ENCODE results near the gene PHLDA2.

PHLDA2 gene

DNA sequence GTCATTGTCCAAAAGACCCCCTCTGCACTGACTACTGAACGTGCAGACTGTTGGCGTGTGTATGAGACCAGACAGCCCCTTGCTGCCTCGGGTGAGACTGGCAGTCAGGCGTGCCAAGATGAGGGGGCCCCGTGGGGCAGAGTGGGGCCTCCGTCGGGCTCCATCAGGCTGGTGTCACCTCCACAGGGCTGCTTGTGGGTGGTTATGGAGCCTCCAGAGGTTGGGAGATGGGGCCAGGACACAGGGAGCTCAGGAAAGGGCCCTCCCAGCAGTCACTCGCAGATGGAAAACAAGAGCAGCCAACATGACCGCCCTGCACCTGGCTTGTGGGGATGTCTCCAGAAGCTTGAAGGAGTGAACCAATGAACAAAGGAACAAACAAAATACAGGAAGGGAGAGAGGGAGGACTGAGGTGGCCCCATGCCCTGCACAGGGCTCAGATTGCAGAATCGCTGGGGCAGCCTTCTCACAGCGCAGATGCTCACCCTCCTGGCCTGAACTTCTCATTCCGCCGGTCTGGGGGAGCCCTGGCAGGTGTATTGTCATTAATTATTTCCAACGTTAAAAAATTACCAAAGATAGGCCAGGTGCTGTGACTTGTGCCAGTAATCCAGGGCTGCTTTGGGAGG lies 5.5 kb upstream of the PHLDA2 start:
- TF ChIP-seq EZH2phosphoT487 (IDR thresholded peaks at IDR 0.05; ENCODE audit: low read length) (no peak), EZH2 (optimal IDR thresholded peaks at IDR 0.05; ENCODE audit: low read depth, low read length) (no peak)
- TF ChIP-seq, protein P1, sequence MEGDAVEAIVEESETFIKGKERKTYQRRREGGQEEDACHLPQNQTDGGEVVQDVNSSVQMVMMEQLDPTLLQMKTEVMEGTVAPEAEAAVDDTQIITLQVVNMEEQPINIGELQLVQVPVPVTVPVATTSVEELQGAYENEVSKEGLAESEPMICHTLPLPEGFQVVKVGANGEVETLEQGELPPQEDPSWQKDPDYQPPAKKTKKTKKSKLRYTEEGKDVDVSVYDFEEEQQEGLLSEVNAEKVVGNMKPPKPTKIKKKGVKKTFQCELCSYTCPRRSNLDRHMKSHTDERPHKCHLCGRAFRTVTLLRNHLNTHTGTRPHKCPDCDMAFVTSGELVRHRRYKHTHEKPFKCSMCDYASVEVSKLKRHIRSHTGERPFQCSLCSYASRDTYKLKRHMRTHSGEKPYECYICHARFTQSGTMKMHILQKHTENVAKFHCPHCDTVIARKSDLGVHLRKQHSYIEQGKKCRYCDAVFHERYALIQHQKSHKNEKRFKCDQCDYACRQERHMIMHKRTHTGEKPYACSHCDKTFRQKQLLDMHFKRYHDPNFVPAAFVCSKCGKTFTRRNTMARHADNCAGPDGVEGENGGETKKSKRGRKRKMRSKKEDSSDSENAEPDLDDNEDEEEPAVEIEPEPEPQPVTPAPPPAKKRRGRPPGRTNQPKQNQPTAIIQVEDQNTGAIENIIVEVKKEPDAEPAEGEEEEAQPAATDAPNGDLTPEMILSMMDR (IDR thresholded peaks at IDR 0.05; ENCODE audit: low read length): no peak
- no peak overlapping the region for H2AFZ ChIP-seq (ENCODE audit: low read length)
- H3K4me1 ChIP-seq (ENCODE audit: low read length): peaks cover 19% of the 10 kb centered on the region
- no peak overlapping the region for H3K4me2 ChIP-seq (ENCODE audit: low read depth, low read length)
- H3K9ac ChIP-seq (ENCODE audit: low read length): no peak overlapping the region
- H3K27me3 ChIP-seq (replicated peaks; ENCODE audit: insufficient read depth, low read length): peaks cover 5% of the 10 kb centered on the region
- H3K27ac ChIP-seq (ENCODE audit: low read length): no peak overlapping the region; the same call in 1 of the 2 replicates
- H3K79me2 ChIP-seq (ENCODE audit: low read length): no peaks in the 10 kb centered on the region
- DNase-seq: no peak
- H3K9me3 ChIP-seq (replicated peaks; ENCODE audit: insufficient read depth, low read length): no peaks in the 10 kb centered on the region
- no peaks in the 10 kb centered on the region for H3K9me2 ChIP-seq (replicated peaks; ENCODE audit: insufficient read depth, low read length)
- no peak overlapping the region for H3K4me3 ChIP-seq (ENCODE audit: low read length)
- H3F3A ChIP-seq (ENCODE audit: insufficient read depth, low read length): peaks cover 21% of the 10 kb centered on the region
- H4K20me1 ChIP-seq (ENCODE audit: insufficient read depth, low read length): no peaks in the 10 kb centered on the region
- no peaks in the 10 kb centered on the region for H3K36me3 ChIP-seq (replicated peaks; ENCODE audit: insufficient read depth, low read length)

DNA sequence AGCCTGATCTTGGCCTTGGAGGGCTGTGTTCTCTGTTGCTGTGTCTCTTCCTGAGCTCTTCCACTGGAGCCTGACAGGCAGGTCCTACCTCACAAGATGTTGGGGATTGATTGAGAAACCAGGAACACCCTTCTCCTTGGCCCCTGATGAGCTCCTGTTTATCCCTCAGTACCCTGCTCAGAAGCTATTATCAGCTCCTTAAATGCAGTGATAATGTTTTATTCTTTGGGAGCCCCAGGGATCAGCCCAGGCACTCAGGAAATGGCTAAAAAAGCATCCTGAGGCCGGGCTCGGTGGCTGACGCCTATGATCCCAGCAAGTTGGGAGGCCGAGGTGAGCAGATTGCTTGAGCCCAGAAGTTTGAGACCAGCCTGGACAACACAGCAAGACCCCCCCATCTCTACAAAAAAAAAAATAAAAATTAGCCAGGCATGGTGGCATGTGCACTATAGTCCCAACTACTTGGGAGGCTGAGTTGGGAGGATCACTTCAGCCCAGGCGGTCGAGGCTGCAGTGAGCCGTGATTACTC lies 4.9 kb upstream of the PHLDA2 start:
- TF ChIP-seq, protein P1 (IDR thresholded peaks at IDR 0.05; ENCODE audit: low read length): no peak
- TF ChIP-seq EZH2 (optimal IDR thresholded peaks at IDR 0.05; ENCODE audit: low read depth, low read length) (no peak), EZH2phosphoT487 (IDR thresholded peaks at IDR 0.05; ENCODE audit: low read length) (no peak)
- H3K27me3 ChIP-seq (replicated peaks; ENCODE audit: insufficient read depth, low read length): peaks cover 10% of the 10 kb centered on the region
- peak overlapping the region; percentile 81 for H3K27ac ChIP-seq (ENCODE audit: low read length)
- H3F3A ChIP-seq (ENCODE audit: insufficient read depth, low read length): peaks cover 21% of the 10 kb centered on the region
- peak overlapping the region; percentile 31 for H3K4me2 ChIP-seq (ENCODE audit: low read depth, low read length)
- no peaks in the 10 kb centered on the region for H3K79me2 ChIP-seq (ENCODE audit: low read length)
- H3K9me3 ChIP-seq (replicated peaks; ENCODE audit: insufficient read depth, low read length): no peaks in the 10 kb centered on the region
- H3K4me1 ChIP-seq (ENCODE audit: low read length): peaks cover 19% of the 10 kb centered on the region
- no peak overlapping the region for H3K4me3 ChIP-seq (ENCODE audit: low read length)
- no peaks in the 10 kb centered on the region for H3K9me2 ChIP-seq (replicated peaks; ENCODE audit: insufficient read depth, low read length)
- peak overlapping the region; percentile 62; the same call in 1 of the 2 replicates for H2AFZ ChIP-seq (ENCODE audit: low read length)
- no peaks in the 10 kb centered on the region for H3K36me3 ChIP-seq (replicated peaks; ENCODE audit: insufficient read depth, low read length)
- H3K9ac ChIP-seq (ENCODE audit: low read length): peak overlapping the region; percentile 50
- H4K20me1 ChIP-seq (ENCODE audit: insufficient read depth, low read length): no peaks in the 10 kb centered on the region
- no peak for DNase-seq

DNA sequence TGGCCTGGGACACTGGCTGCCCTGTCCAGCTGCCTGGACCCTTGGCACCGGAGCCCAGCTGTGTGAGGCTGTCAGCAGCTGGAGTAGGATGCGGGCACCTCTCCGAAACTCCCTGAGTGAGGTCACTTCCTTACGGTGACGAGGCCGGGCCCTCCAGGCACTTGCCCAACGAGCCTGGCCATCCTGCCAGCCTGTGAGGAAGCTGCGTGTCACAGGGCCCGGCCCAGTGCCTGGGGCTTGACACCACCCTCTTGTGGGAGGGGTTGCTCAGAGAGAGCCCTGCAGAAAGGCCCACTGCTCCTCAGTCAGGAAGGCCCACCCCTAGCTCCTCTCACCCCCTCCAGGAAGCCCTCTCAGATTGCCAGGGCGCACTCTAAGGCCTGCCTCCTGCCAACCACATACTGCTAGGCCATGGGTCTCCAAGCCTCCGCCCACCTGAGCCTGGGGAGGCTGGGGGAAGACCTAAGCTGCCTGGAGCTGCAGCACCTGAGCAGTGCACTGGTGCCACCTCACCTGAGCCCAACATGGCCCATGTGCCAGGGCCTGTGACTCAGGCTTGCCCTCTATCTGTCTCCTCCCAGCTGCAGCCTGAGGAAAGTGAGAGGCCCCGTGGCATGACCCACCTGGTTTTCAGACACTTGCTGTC lies 4.3 kb upstream of the PHLDA2 start:
- peak; percentile 87 for DNase-seq
- H3K9ac ChIP-seq (ENCODE audit: low read length): peak overlapping the region; percentile 50
- H3K27ac ChIP-seq (ENCODE audit: low read length): peak overlapping the region; percentile 81
- peak overlapping the region; percentile 31 for H3K4me2 ChIP-seq (ENCODE audit: low read depth, low read length)
- H3K9me2 ChIP-seq (replicated peaks; ENCODE audit: insufficient read depth, low read length): no peaks in the 10 kb centered on the region
- H3K4me1 ChIP-seq (ENCODE audit: low read length): peaks cover 19% of the 10 kb centered on the region
- no peaks in the 10 kb centered on the region for H3K79me2 ChIP-seq (ENCODE audit: low read length)
- H3K36me3 ChIP-seq (replicated peaks; ENCODE audit: insufficient read depth, low read length): no peaks in the 10 kb centered on the region
- H3K27me3 ChIP-seq (replicated peaks; ENCODE audit: insufficient read depth, low read length): peaks cover 15% of the 10 kb centered on the region
- TF ChIP-seq EZH2 (optimal IDR thresholded peaks at IDR 0.05; ENCODE audit: low read depth, low read length) (no peak), EZH2phosphoT487 (IDR thresholded peaks at IDR 0.05; ENCODE audit: low read length) (no peak)
- TF ChIP-seq, protein P1 (IDR thresholded peaks at IDR 0.05; ENCODE audit: low read length): peak; percentile 20
- H3F3A ChIP-seq (ENCODE audit: insufficient read depth, low read length): peaks cover 21% of the 10 kb centered on the region
- H3K4me3 ChIP-seq (ENCODE audit: low read length): no peak overlapping the region
- H3K9me3 ChIP-seq (replicated peaks; ENCODE audit: insufficient read depth, low read length): no peaks in the 10 kb centered on the region
- peak overlapping the region; percentile 62; the same call in 1 of the 2 replicates for H2AFZ ChIP-seq (ENCODE audit: low read length)
- H4K20me1 ChIP-seq (ENCODE audit: insufficient read depth, low read length): no peaks in the 10 kb centered on the region

All from MM.1S (cell line).